ENCODE results near the gene TRIM74. TPM values are rescaled to one million over a fixed set of nuclear protein-coding genes. Genes with fewer than 3 reads are reported as not detected.
"Not testable (repeated sequence)": the region's sequence is repeated elsewhere in the genome, so short reads cannot be mapped to it uniquely, and the experiment has no call there.

Gene TRIM74
- total and polyA plus RNA-seq, 2 of the 8 experiments (the other 6 are each of a cell fraction or from before 2014, with no cell fraction given): 0.52 TPM; not detected in 1

GRCh38 chr7:72928216-72928615 is 41.0 kb downstream of the TRIM74 start:
- not testable (repeated sequence) for H3K27me3 ChIP-seq (replicated peaks in 1 of 4; ENCODE audit: control insufficient read depth in 3 of 4, extremely low read depth in 1 of 4, insufficient read depth in 3 of 4, low read length in 3 of 4); H2BK12ac ChIP-seq (ENCODE audit: low read depth, low read length); H3K79me1 ChIP-seq (ENCODE audit: low read depth, low read length); H3K9ac ChIP-seq (replicated peaks in 1 of 4; ENCODE audit: extremely low read depth in 1 of 4, low read depth in 3 of 4, low read length in 3 of 4); H2BK20ac ChIP-seq (ENCODE audit: low read length); H3K9me3 ChIP-seq (ENCODE audit: insufficient read depth in 2 of 2, low read depth in 1 of 2, low read length in 1 of 2); H3K23ac ChIP-seq (ENCODE audit: insufficient read length); H2BK120ac ChIP-seq (replicated peaks; ENCODE audit: low read depth, low read length); H3K4ac ChIP-seq (replicated peaks; ENCODE audit: insufficient read length, low read depth, low read length); FAIRE-seq; H2BK15ac ChIP-seq (ENCODE audit: low read length); H2AFZ ChIP-seq (ENCODE audit: low read length); H3K23me2 ChIP-seq (ENCODE audit: low read depth, low read length); H4K5ac ChIP-seq (ENCODE audit: insufficient read length, low read depth, low read length); H3K4me1 ChIP-seq (replicated peaks in 1 of 4; ENCODE audit: control insufficient read depth in 3 of 4, insufficient read depth in 4 of 4, low read length in 3 of 4); H3K18ac ChIP-seq (ENCODE audit: extremely low read depth, low read length); H3K4me2 ChIP-seq (ENCODE audit: insufficient read depth in 1 of 2, low read depth in 2 of 2, low read length in 2 of 2); H3K56ac ChIP-seq (replicated peaks; ENCODE audit: insufficient read length, low read depth, low read length); H4K91ac ChIP-seq (replicated peaks; ENCODE audit: insufficient read length, low read length); H2AK5ac ChIP-seq (ENCODE audit: low read depth, low read length); H3K27ac ChIP-seq (ENCODE audit: low read depth, low read length); H4K20me1 ChIP-seq (replicated peaks in 1 of 2; ENCODE audit: control insufficient read depth in 1 of 2, insufficient read depth in 2 of 2, low read length in 2 of 2); H3K14ac ChIP-seq (ENCODE audit: insufficient read length); DNase-seq (ENCODE audit: low read depth in 1 of 2, low spot score in 2 of 2); H2BK5ac ChIP-seq (ENCODE audit: low read depth, low read length); H4K8ac ChIP-seq (ENCODE audit: extremely low read depth, insufficient read depth, low read length); H3K4me3 ChIP-seq (ENCODE audit: extremely low read depth in 1 of 4, insufficient read depth in 2 of 4, low read depth in 3 of 4, low read length in 4 of 4)
- POLR2A ChIA-PET (ENCODE audit: partially characterized antibody): interaction anchor here (0.9 kb wide), 1 partner anchor 9 kb away, joined by 3 read pairs; no protein-coding TSS in a partner anchor
- peaks cover 0 to 20% of the 10 kb centered on the region in 2 experiments; a peak in 3 of 4 replicates for H3K79me2 ChIP-seq (ENCODE audit: control insufficient read depth in 1 of 2, insufficient read depth in 2 of 2, low read length in 2 of 2)
- CTCF ChIA-PET (ENCODE audit: partially characterized antibody): interaction anchor here (0.6 to 2.7 kb wide), 4 partner anchors 9 to 114 kb away, joined by 3 to 14 read pairs (median 3); no protein-coding TSS in a partner anchor
- H3K36me3 ChIP-seq (ENCODE audit: control insufficient read depth in 2 of 4, insufficient read depth in 4 of 4, low read length in 3 of 4): peaks cover 8 to 41% (median 24%) of the 10 kb centered on the region in 4 experiments; a peak in 7 of 8 replicates
- 97% methylated on average over 6 of the region's 6 CpGs; no CpG with 5 or more reads in 1 of the 2 experiments for WGBS, 2 experiments (ENCODE audit: extremely low coverage in 1 of 2, insufficient coverage in 1 of 2, insufficient read length in 1 of 2, insufficient replicate concordance in 2 of 2, low coverage in 1 of 2, low lambda C conversion rate in 2 of 2, missing lambda C conversion rate in 1 of 2)

GRCh38 chr7:72927791-72928190 is 41.5 kb downstream of the TRIM74 start:
- H3K14ac ChIP-seq (ENCODE audit: insufficient read length); H3K27me3 ChIP-seq (replicated peaks in 1 of 4; ENCODE audit: control insufficient read depth in 3 of 4, extremely low read depth in 1 of 4, insufficient read depth in 3 of 4, low read length in 3 of 4); H3K4me2 ChIP-seq (ENCODE audit: insufficient read depth in 1 of 2, low read depth in 2 of 2, low read length in 2 of 2); H3K79me1 ChIP-seq (ENCODE audit: low read depth, low read length); DNase-seq (ENCODE audit: low read depth in 1 of 2, low spot score in 2 of 2); H4K20me1 ChIP-seq (replicated peaks in 1 of 2; ENCODE audit: control insufficient read depth in 1 of 2, insufficient read depth in 2 of 2, low read length in 2 of 2); H3K4me1 ChIP-seq (replicated peaks in 1 of 4; ENCODE audit: control insufficient read depth in 3 of 4, insufficient read depth in 4 of 4, low read length in 3 of 4); H3K56ac ChIP-seq (replicated peaks; ENCODE audit: insufficient read length, low read depth, low read length); H2BK12ac ChIP-seq (ENCODE audit: low read depth, low read length); H4K91ac ChIP-seq (replicated peaks; ENCODE audit: insufficient read length, low read length); H2BK120ac ChIP-seq (replicated peaks; ENCODE audit: low read depth, low read length); H2BK5ac ChIP-seq (ENCODE audit: low read depth, low read length); H2BK20ac ChIP-seq (ENCODE audit: low read length); H3K4ac ChIP-seq (replicated peaks; ENCODE audit: insufficient read length, low read depth, low read length); H3K9ac ChIP-seq (replicated peaks in 1 of 4; ENCODE audit: extremely low read depth in 1 of 4, low read depth in 3 of 4, low read length in 3 of 4); FAIRE-seq; H3K27ac ChIP-seq (ENCODE audit: low read depth, low read length); H3K9me3 ChIP-seq (ENCODE audit: insufficient read depth in 2 of 2, low read depth in 1 of 2, low read length in 1 of 2); H3K23me2 ChIP-seq (ENCODE audit: low read depth, low read length); H2AFZ ChIP-seq (ENCODE audit: low read length); H2BK15ac ChIP-seq (ENCODE audit: low read length); H4K8ac ChIP-seq (ENCODE audit: extremely low read depth, insufficient read depth, low read length); H3K18ac ChIP-seq (ENCODE audit: extremely low read depth, low read length); H2AK5ac ChIP-seq (ENCODE audit: low read depth, low read length); H4K5ac ChIP-seq (ENCODE audit: insufficient read length, low read depth, low read length); H3K4me3 ChIP-seq (ENCODE audit: extremely low read depth in 1 of 4, insufficient read depth in 2 of 4, low read depth in 3 of 4, low read length in 4 of 4); H3K23ac ChIP-seq (ENCODE audit: insufficient read length): not testable (repeated sequence)
- Histone ChIP-seq H3K79me2 (ENCODE audit: control insufficient read depth in 1 of 2, insufficient read depth in 2 of 2, low read length in 2 of 2) (peaks cover 0 to 20% of the 10 kb centered on the region in 2 experiments; a peak in 3 of 4 replicates), H3K36me3 (ENCODE audit: control insufficient read depth in 2 of 4, insufficient read depth in 4 of 4, low read length in 3 of 4) (peaks cover 8 to 41% (median 24%) of the 10 kb centered on the region in 4 experiments; a peak in 7 of 8 replicates)
- 95% methylated on average over 6 of the region's 6 CpGs; no CpG with 5 or more reads in 1 of the 2 experiments for WGBS, 2 experiments (ENCODE audit: extremely low coverage in 1 of 2, insufficient coverage in 1 of 2, insufficient read length in 1 of 2, insufficient replicate concordance in 2 of 2, low coverage in 1 of 2, low lambda C conversion rate in 2 of 2, missing lambda C conversion rate in 1 of 2)
- POLR2A ChIA-PET (ENCODE audit: partially characterized antibody): interaction anchor here (0.9 kb wide), 1 partner anchor 8 kb away, joined by 3 read pairs; no protein-coding TSS in a partner anchor
- CTCF ChIA-PET (ENCODE audit: partially characterized antibody): interaction anchor here (0.6 to 2.7 kb wide), 4 partner anchors 9 to 114 kb away, joined by 3 to 14 read pairs (median 3); no protein-coding TSS in a partner anchor
